GM12873 (cell line): Measurements from ENCODE around the gene PHACTR1.
A peak's percentile ranks its signal among the peaks of the same experiment; 100 is the strongest.

Source experiments
- CTCF ChIP-seq: IDR thresholded peaks from 2 replicates; pipeline ENCODE4 v1.5.1; 2012; ENCODE audit warnings: low read depth, mild to moderate bottlenecking, moderate library complexity, low read length, control low read depth; ENCODE audit not compliant: insufficient read depth; ENCODE audit errors: missing control alignments

The PHACTR1 gene

GRCh38 chr6:13097454-13097853, 380.9 kb downstream of the PHACTR1 start:
- TF ChIP-seq CTCF = no peak

GRCh38 chr6:13098006-13098405, 381.4 kb downstream of the PHACTR1 start:
- no peak for TF ChIP-seq CTCF

GRCh38 chr6:13098793-13099570, 382.4 kb downstream of the PHACTR1 start:
- TF ChIP-seq CTCF = no peak

- peak; percentile 38 for TF ChIP-seq CTCF
These were observed 383.2 kb downstream of the PHACTR1 start for GRCh38 chr6:13099771-13100170.

- no peak for TF ChIP-seq CTCF
These were observed 384.8 kb downstream of the PHACTR1 start for GRCh38 chr6:13101409-13101808.

- TF ChIP-seq CTCF = no peak
These were observed 385.4 kb downstream of the PHACTR1 start for GRCh38 chr6:13101985-13102384.

- TF ChIP-seq CTCF = no peak
These were observed 386.6 kb downstream of the PHACTR1 start for GRCh38 chr6:13103169-13103568.

GRCh38 chr6:13105139-13105538, 388.6 kb downstream of the PHACTR1 start:
- TF ChIP-seq CTCF = no peak
